Measurements from ENCODE around the gene SPACA4. TPM values are rescaled to one million over a fixed set of nuclear protein-coding genes. Genes with fewer than 3 reads are reported as not detected.

The SPACA4 gene
- total and polyA plus RNA-seq, 4 experiments from 2014 or later: not detected

Other genes starting within 250 kb of the SPACA4 start
- 10 to 100 TPM; 27.6 to 31.8 TPM for gene TMEM143, start 242.8 kb upstream of the SPACA4 start, total RNA-seq
- gene TMEM143, start 242.8 kb upstream of the SPACA4 start, polyA plus RNA-seq: 1 to 10 TPM; 3.8 to 8.2 TPM
- not detected for gene SYNGR4, start 242.4 kb upstream of the SPACA4 start, total RNA-seq
- gene SYNGR4, start 242.4 kb upstream of the SPACA4 start, polyA plus RNA-seq: not detected
- 10 to 100 TPM; 58.8 to 63.2 TPM for gene KDELR1, start 215.2 kb upstream of the SPACA4 start, total RNA-seq
- gene KDELR1, start 215.2 kb upstream of the SPACA4 start, polyA plus RNA-seq: 10 to 100 TPM; 17.7 to 28.8 TPM
- gene GRIN2D, start 213.1 kb upstream of the SPACA4 start, total RNA-seq: under 1 TPM; 0.14 to 0.17 TPM
- gene GRIN2D, start 213.1 kb upstream of the SPACA4 start, polyA plus RNA-seq: not detected
- 10 to 100 TPM; 36.2 to 39.0 TPM for gene GRWD1, start 160.8 kb upstream of the SPACA4 start, total RNA-seq
- gene GRWD1, start 160.8 kb upstream of the SPACA4 start, polyA plus RNA-seq: 10 to 100 TPM; 44.4 to 52.8 TPM
- gene KCNJ14, start 151.2 kb upstream of the SPACA4 start, total RNA-seq: 1 to 10 TPM; 2.5 to 3.6 TPM
- under 1 TPM; 0.18 to 0.22 TPM for gene KCNJ14, start 151.2 kb upstream of the SPACA4 start, polyA plus RNA-seq
- 10 to 100 TPM; 74.9 to 89.0 TPM for gene CYTH2, start 137.4 kb upstream of the SPACA4 start, total RNA-seq
- gene CYTH2, start 137.4 kb upstream of the SPACA4 start, polyA plus RNA-seq: 10 to 100 TPM; 30.1 to 31.3 TPM
- 10 to 100 TPM; 18.5 to 20.6 TPM for gene LMTK3, start 94.9 kb upstream of the SPACA4 start, total RNA-seq
- under 1 TPM in 1 of 2 donors, not detected in 1; 0.17 TPM for gene LMTK3, start 94.9 kb upstream of the SPACA4 start, polyA plus RNA-seq
- not detected for gene SULT2B1, start 54.6 kb upstream of the SPACA4 start, total RNA-seq
- gene SULT2B1, start 54.6 kb upstream of the SPACA4 start, polyA plus RNA-seq: under 1 TPM in 1 of 2 donors, not detected in 1; 0.13 TPM
- 1 to 10 TPM; 4.3 to 5.3 TPM for gene FAM83E, start 8.3 kb downstream of the SPACA4 start, total RNA-seq
- not detected for gene FAM83E, start 8.3 kb downstream of the SPACA4 start, polyA plus RNA-seq
- 1,000 to 10,000 TPM; 2,357 to 2,448 TPM for gene RPL18, start 12.4 kb downstream of the SPACA4 start, total RNA-seq
- 1,000 to 10,000 TPM; 2,084 to 2,180 TPM for gene RPL18, start 12.4 kb downstream of the SPACA4 start, polyA plus RNA-seq
- 10 to 100 TPM; 25.0 to 29.1 TPM for gene SPHK2, start 12.8 kb downstream of the SPACA4 start, total RNA-seq
- gene SPHK2, start 12.8 kb downstream of the SPACA4 start, polyA plus RNA-seq: 1 to 10 TPM; 6.0 to 8.4 TPM
- 10 to 100 TPM; 62.6 to 69.5 TPM for gene DBP, start 30.6 kb downstream of the SPACA4 start, total RNA-seq
- gene DBP, start 30.6 kb downstream of the SPACA4 start, polyA plus RNA-seq: 100 to 1,000 TPM in 1 of 2 donors, 10 to 100 TPM in 1; 37.4 to 113 TPM
- 10 to 100 TPM; 13.7 to 15.4 TPM for gene CA11, start 39.4 kb downstream of the SPACA4 start, total RNA-seq
- 1 to 10 TPM; 5.0 to 9.4 TPM for gene CA11, start 39.4 kb downstream of the SPACA4 start, polyA plus RNA-seq
- 1 to 10 TPM; 2.3 to 3.3 TPM for gene NTN5, start 66.3 kb downstream of the SPACA4 start, total RNA-seq
- gene NTN5, start 66.3 kb downstream of the SPACA4 start, polyA plus RNA-seq: under 1 TPM in 1 of 2 donors, not detected in 1; 0.62 TPM
- gene FUT2, start 89.2 kb downstream of the SPACA4 start, total RNA-seq: not detected
- under 1 TPM; 0.11 to 0.59 TPM for gene FUT2, start 89.2 kb downstream of the SPACA4 start, polyA plus RNA-seq
- gene MAMSTR, start 113.0 kb downstream of the SPACA4 start, total RNA-seq: 1 to 10 TPM; 2.1 to 2.5 TPM
- under 1 TPM; 0.71 to 0.73 TPM for gene MAMSTR, start 113.0 kb downstream of the SPACA4 start, polyA plus RNA-seq
- under 1 TPM in 1 of 2 experiments, not detected in 1; 0.22 TPM for gene RASIP1, start 133.9 kb downstream of the SPACA4 start, total RNA-seq
- under 1 TPM; 0.10 to 0.25 TPM for gene RASIP1, start 133.9 kb downstream of the SPACA4 start, polyA plus RNA-seq
- not detected for gene IZUMO1, start 140.2 kb downstream of the SPACA4 start, total RNA-seq
- not detected for gene IZUMO1, start 140.2 kb downstream of the SPACA4 start, polyA plus RNA-seq
- gene FUT1, start 145.9 kb downstream of the SPACA4 start, total RNA-seq: under 1 TPM; 0.22 to 0.32 TPM
- under 1 TPM in 1 of 2 donors, not detected in 1; 0.11 TPM for gene FUT1, start 145.9 kb downstream of the SPACA4 start, polyA plus RNA-seq
- gene FGF21, start 148.8 kb downstream of the SPACA4 start, total RNA-seq: not detected
- gene FGF21, start 148.8 kb downstream of the SPACA4 start, polyA plus RNA-seq: not detected
- 10 to 100 TPM; 25.9 to 30.1 TPM for gene BCAT2, start 204.3 kb downstream of the SPACA4 start, total RNA-seq
- 10 to 100 TPM; 19.0 to 28.8 TPM for gene BCAT2, start 204.3 kb downstream of the SPACA4 start, polyA plus RNA-seq
- under 1 TPM; 0.35 to 0.75 TPM for gene HSD17B14, start 229.7 kb downstream of the SPACA4 start, total RNA-seq
- gene HSD17B14, start 229.7 kb downstream of the SPACA4 start, polyA plus RNA-seq: 1 to 10 TPM in 1 of 2 donors, under 1 TPM in 1; 0.32 to 1.1 TPM

Measured in CD4-positive, alpha-beta memory T cell (primary cell).